Measurements from ENCODE around the gene ZNF506.
"Not testable (repeated sequence)": the region's sequence is repeated elsewhere in the genome, so short reads cannot be mapped to it uniquely, and the experiment has no call there.

ZNF506 gene

GRCh38 chr19:19743921-19744320 lies 77.6 kb downstream of the ZNF506 start:
- not testable (repeated sequence) for DNase-seq

GRCh38 chr19:19743176-19743575 lies 78.4 kb downstream of the ZNF506 start:
- DNase-seq = no peak

DNA sequence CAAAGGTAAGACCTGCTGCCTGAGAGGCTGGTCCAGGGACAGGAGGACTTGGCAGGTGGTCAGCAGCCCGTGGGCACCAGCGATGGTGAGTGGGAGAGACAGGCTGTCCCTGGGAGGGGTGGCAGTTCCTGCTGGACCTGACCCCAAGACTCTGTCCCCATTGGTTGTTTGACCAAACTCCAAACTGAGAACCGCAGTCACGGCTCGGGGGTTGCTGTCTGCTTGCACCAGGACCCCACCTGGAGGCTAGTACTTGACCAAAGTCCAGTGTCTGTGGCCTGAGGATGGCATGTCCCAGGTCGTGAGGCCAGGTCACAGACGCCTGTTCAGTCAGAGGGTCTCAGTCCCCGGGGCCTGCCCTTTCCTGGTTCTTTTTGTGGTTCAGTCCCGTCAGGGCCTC lies 78.8 kb downstream of the ZNF506 start:
- no peak for DNase-seq
